Measurements from ENCODE around the gene AGAP3. TPM values are rescaled to one million over a fixed set of nuclear protein-coding genes. Genes with fewer than 3 reads are reported as not detected.

AGAP3 gene
- total RNA-seq, 1 experiment from 2014 or later: 19.9 TPM

- DNase-seq (ENCODE audit: low read depth in 1 of 2, low spot score in 2 of 2): no peak
- Histone ChIP-seq H3K4me1 (replicated peaks) (no peaks in the 10 kb centered on the region), H3K36me3 (peaks cover 15% of the 10 kb centered on the region), H3K27ac (no peak overlapping the region), H3K27me3 (replicated peaks) (peaks cover 12% of the 10 kb centered on the region), H3K4me3 (no peak overlapping the region), H3K9me3 (replicated peaks) (no peaks in the 10 kb centered on the region)
Measured at GRCh38 chr7:151146761-151147160, 60.5 kb downstream of the AGAP3 start.

GRCh38 chr7:151148319-151149259 is 62.3 kb downstream of the AGAP3 start:
- H3K4me3 ChIP-seq: no peak overlapping the region
- peaks cover 30% of the 10 kb centered on the region for H3K27me3 ChIP-seq (replicated peaks)
- H3K36me3 ChIP-seq: peaks cover 8% of the 10 kb centered on the region
- no peaks in the 10 kb centered on the region for H3K9me3 ChIP-seq (replicated peaks)
- no peaks in the 10 kb centered on the region for H3K4me1 ChIP-seq (replicated peaks)
- peak in 1 of 2 experiments; percentile 37 for DNase-seq (ENCODE audit: low read depth in 1 of 2, low spot score in 2 of 2)
- no peak overlapping the region for H3K27ac ChIP-seq

GRCh38 chr7:151150388-151150787 is 64.1 kb downstream of the AGAP3 start:
- Histone ChIP-seq H3K27me3 (replicated peaks) (peaks cover 45% of the 10 kb centered on the region), H3K36me3 (no peaks in the 10 kb centered on the region), H3K4me1 (replicated peaks) (no peaks in the 10 kb centered on the region), H3K27ac (no peak overlapping the region), H3K9me3 (replicated peaks) (no peaks in the 10 kb centered on the region), H3K4me3 (no peak overlapping the region)
- DNase-seq (ENCODE audit: low read depth in 1 of 2, low spot score in 2 of 2): no peak

- DNase-seq (ENCODE audit: low read depth in 1 of 2, low spot score in 2 of 2): no peak
- H3K27me3 ChIP-seq (replicated peaks): peaks cover 63% of the 10 kb centered on the region
- no peak overlapping the region for H3K4me3 ChIP-seq
Measured at GRCh38 chr7:151152643-151153513, 66.6 kb downstream of the AGAP3 start.

GRCh38 chr7:151157645-151158329 is 71.5 kb downstream of the AGAP3 start:
- Histone ChIP-seq H3K4me3 (no peak overlapping the region), H3K4me1 (replicated peaks) (no peaks in the 10 kb centered on the region), H3K36me3 (no peaks in the 10 kb centered on the region), H3K27me3 (replicated peaks) (peaks cover 71% of the 10 kb centered on the region), H3K27ac (no peak overlapping the region), H3K9me3 (replicated peaks) (no peaks in the 10 kb centered on the region)
- no peak for DNase-seq (ENCODE audit: low read depth in 1 of 2, low spot score in 2 of 2)

More at GRCh38 chr7:151152643-151153513, 66.6 kb downstream of the AGAP3 start:
- no peaks in the 10 kb centered on the region for H3K36me3 ChIP-seq
- no peaks in the 10 kb centered on the region for H3K4me1 ChIP-seq (replicated peaks)
- no peak overlapping the region for H3K27ac ChIP-seq
- H3K9me3 ChIP-seq (replicated peaks): no peaks in the 10 kb centered on the region

- H3K4me1 ChIP-seq (replicated peaks): no peaks in the 10 kb centered on the region
- peaks cover 77% of the 10 kb centered on the region for H3K27me3 ChIP-seq (replicated peaks)
- H3K27ac ChIP-seq: no peak overlapping the region
- DNase-seq (ENCODE audit: low read depth in 1 of 2, low spot score in 2 of 2): no peak
- no peaks in the 10 kb centered on the region; the same call in 1 of the 2 replicates for H3K9me3 ChIP-seq (replicated peaks)
- H3K36me3 ChIP-seq: no peaks in the 10 kb centered on the region
- H3K4me3 ChIP-seq: no peak overlapping the region
Measured at GRCh38 chr7:151161757-151162156, 75.5 kb downstream of the AGAP3 start.

GRCh38 chr7:151166629-151167196 is 80.4 kb downstream of the AGAP3 start:
- no peak for DNase-seq (ENCODE audit: low read depth in 1 of 2, low spot score in 2 of 2)
- Histone ChIP-seq H3K27ac (no peak overlapping the region), H3K27me3 (replicated peaks) (peaks cover 84% of the 10 kb centered on the region), H3K4me3 (no peak overlapping the region), H3K4me1 (replicated peaks) (peaks cover 15% of the 10 kb centered on the region), H3K9me3 (replicated peaks) (peaks cover 3% of the 10 kb centered on the region; the same call in 1 of the 2 replicates), H3K36me3 (no peaks in the 10 kb centered on the region)

- DNase-seq (ENCODE audit: low read depth in 1 of 2, low spot score in 2 of 2): no peak
Measured at GRCh38 chr7:151167197-151167961, 81.1 kb downstream of the AGAP3 start, which contains the start of gene GBX1. Gene GBX1 (minus strand): TSS chr7:151167694. CDS start chr7:151167548, 146 bp downstream.

GRCh38 chr7:151168003-151168786 is 81.9 kb downstream of the AGAP3 start:
- H3K9me3 ChIP-seq (replicated peaks): peaks cover 12% of the 10 kb centered on the region
- H3K4me3 ChIP-seq: peak overlapping the region; percentile 9; the same call in 1 of the 2 replicates
- peak in 1 of 2 experiments; percentile 15 for DNase-seq (ENCODE audit: low read depth in 1 of 2, low spot score in 2 of 2)
- peaks cover 15% of the 10 kb centered on the region for H3K4me1 ChIP-seq (replicated peaks)
- no peaks in the 10 kb centered on the region for H3K36me3 ChIP-seq
- no peak overlapping the region for H3K27ac ChIP-seq
- H3K27me3 ChIP-seq (replicated peaks): peaks cover 75% of the 10 kb centered on the region

More at GRCh38 chr7:151167197-151167961, 81.1 kb downstream of the AGAP3 start, which contains the start of gene GBX1:
- peak within 1 kb of the TSS; percentile 9; the same call in 1 of the 2 replicates for H3K4me3 ChIP-seq
- peaks cover 81% of the 10 kb centered on the region for H3K27me3 ChIP-seq (replicated peaks)
- peaks cover 15% of the 10 kb centered on the region for H3K4me1 ChIP-seq (replicated peaks)
- H3K9me3 ChIP-seq (replicated peaks): peaks cover 4% of the 10 kb centered on the region
- no peaks in the 10 kb centered on the region for H3K36me3 ChIP-seq
- H3K27ac ChIP-seq: no peak within 1 kb of the TSS

GRCh38 chr7:151168787-151169162 is 82.5 kb downstream of the AGAP3 start:
- Histone ChIP-seq H3K9me3 (replicated peaks) (peaks cover 14% of the 10 kb centered on the region), H3K4me3 (no peak overlapping the region), H3K27ac (no peak overlapping the region), H3K4me1 (replicated peaks) (peaks cover 15% of the 10 kb centered on the region), H3K36me3 (no peaks in the 10 kb centered on the region), H3K27me3 (replicated peaks) (peaks cover 69% of the 10 kb centered on the region)
- no peak for DNase-seq (ENCODE audit: low read depth in 1 of 2, low spot score in 2 of 2)

GRCh38 chr7:151172273-151173141 is 86.2 kb downstream of the AGAP3 start:
- Histone ChIP-seq H3K27me3 (replicated peaks) (peaks cover 40% of the 10 kb centered on the region), H3K4me3 (no peak overlapping the region), H3K27ac (no peak overlapping the region), H3K36me3 (no peaks in the 10 kb centered on the region), H3K9me3 (replicated peaks) (peaks cover 11% of the 10 kb centered on the region), H3K4me1 (replicated peaks) (peaks cover 8% of the 10 kb centered on the region)
- DNase-seq (ENCODE audit: low read depth in 1 of 2, low spot score in 2 of 2): peak; percentile 65 to 69

Measured in SJSA1 (cell line).